GM12878 (cell line): ENCODE measurements around the gene DNASE1L1.

Experiments
- BACH1 ChIP-seq: fragments of 450-650 bp; IDR thresholded peaks from 2 replicates; pipeline ENCODE4 v1.6.1; 2017; ENCODE audit warnings: mild to moderate bottlenecking, borderline replicate concordance
- CHD2 ChIP-seq: IDR thresholded peaks from 2 replicates; pipeline ENCODE4 v1.6.1; 2011; ENCODE audit warnings: low read depth, low read length, improper control_type of control experiment, borderline replicate concordance
- EZH2 ChIP-seq: IDR thresholded peaks from 2 replicates; pipeline ENCODE4 v1.6.1; 2012; ENCODE audit warnings: low read depth, mild to moderate bottlenecking, control low read depth, inconsistent platforms, low read length, borderline replicate concordance; ENCODE audit not compliant: control insufficient read depth
- MYC ChIP-seq: IDR thresholded peaks from 2 replicates; pipeline ENCODE4 v1.6.1; 2011; ENCODE audit warnings: mild to moderate bottlenecking, low read length, moderate library complexity, inconsistent platforms; ENCODE audit not compliant: insufficient read depth, insufficient replicate concordance, insufficient read length, severe bottlenecking
- NBN ChIP-seq: fragments of 450-650 bp; IDR thresholded peaks from 2 replicates; pipeline ENCODE4 v1.6.1; 2016
- POLR2A ChIP-seq: IDR thresholded peaks from 2 replicates; pipeline ENCODE4 v1.6.1; 2011; ENCODE audit warnings: low read depth, mild to moderate bottlenecking, low read length
- TCF12 ChIP-seq: IDR thresholded peaks from 2 replicates; pipeline ENCODE4 v1.6.1; 2011; ENCODE audit warnings: low read depth, mild to moderate bottlenecking, low read length
- ZNF274 ChIP-seq: IDR thresholded peaks from one replicate; pipeline ENCODE4 v1.8.0; 2011; ENCODE audit not compliant: insufficient read length, insufficient read depth
- TF ChIP-seq, protein P1 (sequence below): fragments of 450-650 bp; IDR thresholded peaks from 2 replicates; pipeline ENCODE4 v1.6.1; 2017; ENCODE audit warnings: mild to moderate bottlenecking, low read depth, inconsistent platforms; ENCODE audit not compliant: poor library complexity, severe bottlenecking
- TF ChIP-seq, protein P2 (sequence below), 3 experiments: IDR thresholded peaks in 2 of 3; conservative IDR thresholded peaks in 1 of 3; 2 replicates each; pipeline ENCODE4 v1.5.1; 2011; ENCODE audit warnings: low read depth in 3 of 3, low read length in 3 of 3, mild to moderate bottlenecking in 3 of 3, control low read depth in 2 of 3, moderate library complexity in 2 of 3, inconsistent platforms in 1 of 3, mixed read lengths in 1 of 3; ENCODE audit not compliant: control insufficient read depth in 2 of 3, insufficient read depth in 1 of 3; ENCODE audit errors: extremely low read depth in 1 of 3

DNA sequence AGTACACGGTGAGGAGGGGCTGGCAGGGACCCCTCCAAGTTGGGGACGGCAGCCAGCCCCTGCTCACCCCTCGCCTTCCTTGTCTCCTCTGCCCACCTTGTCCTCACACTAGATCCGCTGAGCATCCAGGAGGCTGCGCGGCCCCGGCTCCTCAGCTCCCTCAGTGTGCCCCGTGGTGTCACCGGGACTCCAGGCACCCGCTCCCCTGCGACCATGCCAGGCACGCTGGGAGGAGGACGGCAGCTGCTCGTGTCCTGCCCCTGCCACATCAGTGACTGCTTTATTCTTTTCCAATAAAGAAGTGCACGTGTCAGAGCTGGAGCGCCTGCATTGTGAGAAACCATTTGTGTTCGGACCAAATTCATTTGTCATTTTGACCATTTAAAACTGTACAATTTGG lies 41.3 kb upstream of the DNASE1L1 start:
- TF ChIP-seq MYC = no peak
- no peak for TF ChIP-seq POLR2A
- TF ChIP-seq, protein P1, sequence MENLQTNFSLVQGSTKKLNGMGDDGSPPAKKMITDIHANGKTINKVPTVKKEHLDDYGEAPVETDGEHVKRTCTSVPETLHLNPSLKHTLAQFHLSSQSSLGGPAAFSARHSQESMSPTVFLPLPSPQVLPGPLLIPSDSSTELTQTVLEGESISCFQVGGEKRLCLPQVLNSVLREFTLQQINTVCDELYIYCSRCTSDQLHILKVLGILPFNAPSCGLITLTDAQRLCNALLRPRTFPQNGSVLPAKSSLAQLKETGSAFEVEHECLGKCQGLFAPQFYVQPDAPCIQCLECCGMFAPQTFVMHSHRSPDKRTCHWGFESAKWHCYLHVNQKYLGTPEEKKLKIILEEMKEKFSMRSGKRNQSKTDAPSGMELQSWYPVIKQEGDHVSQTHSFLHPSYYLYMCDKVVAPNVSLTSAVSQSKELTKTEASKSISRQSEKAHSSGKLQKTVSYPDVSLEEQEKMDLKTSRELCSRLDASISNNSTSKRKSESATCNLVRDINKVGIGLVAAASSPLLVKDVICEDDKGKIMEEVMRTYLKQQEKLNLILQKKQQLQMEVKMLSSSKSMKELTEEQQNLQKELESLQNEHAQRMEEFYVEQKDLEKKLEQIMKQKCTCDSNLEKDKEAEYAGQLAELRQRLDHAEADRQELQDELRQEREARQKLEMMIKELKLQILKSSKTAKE = no peak
- no peak for TF ChIP-seq EZH2
- TF ChIP-seq, protein P2, sequence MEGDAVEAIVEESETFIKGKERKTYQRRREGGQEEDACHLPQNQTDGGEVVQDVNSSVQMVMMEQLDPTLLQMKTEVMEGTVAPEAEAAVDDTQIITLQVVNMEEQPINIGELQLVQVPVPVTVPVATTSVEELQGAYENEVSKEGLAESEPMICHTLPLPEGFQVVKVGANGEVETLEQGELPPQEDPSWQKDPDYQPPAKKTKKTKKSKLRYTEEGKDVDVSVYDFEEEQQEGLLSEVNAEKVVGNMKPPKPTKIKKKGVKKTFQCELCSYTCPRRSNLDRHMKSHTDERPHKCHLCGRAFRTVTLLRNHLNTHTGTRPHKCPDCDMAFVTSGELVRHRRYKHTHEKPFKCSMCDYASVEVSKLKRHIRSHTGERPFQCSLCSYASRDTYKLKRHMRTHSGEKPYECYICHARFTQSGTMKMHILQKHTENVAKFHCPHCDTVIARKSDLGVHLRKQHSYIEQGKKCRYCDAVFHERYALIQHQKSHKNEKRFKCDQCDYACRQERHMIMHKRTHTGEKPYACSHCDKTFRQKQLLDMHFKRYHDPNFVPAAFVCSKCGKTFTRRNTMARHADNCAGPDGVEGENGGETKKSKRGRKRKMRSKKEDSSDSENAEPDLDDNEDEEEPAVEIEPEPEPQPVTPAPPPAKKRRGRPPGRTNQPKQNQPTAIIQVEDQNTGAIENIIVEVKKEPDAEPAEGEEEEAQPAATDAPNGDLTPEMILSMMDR (IDR thresholded peaks at IDR 0.05 in 2 of 3, conservative IDR thresholded peaks at IDR 0.05 in 1 of 3; ENCODE audit: control insufficient read depth in 2 of 3, extremely low read depth in 1 of 3, insufficient read depth in 1 of 3, low read depth in 3 of 3, low read length in 3 of 3) = no peak
- no peak for TF ChIP-seq ZNF274
- TF ChIP-seq BACH1 = no peak
- TF ChIP-seq TCF12 = no peak
- no peak for TF ChIP-seq CHD2
- no peak for TF ChIP-seq NBN
